ENCODE data around the gene GPC3. TPM values are rescaled to one million over a fixed set of nuclear protein-coding genes. Genes with fewer than 3 reads are reported as not detected.

Gene GPC3
- total RNA-seq, 2 experiments from 2014 or later = 0.31 to 0.71 TPM

- no peaks in the 10 kb centered on the region for H3K9me3 Mint-ChIP-seq (ENCODE audit: insufficient read depth)
- no peaks in the 10 kb centered on the region for H3K4me1 Mint-ChIP-seq (ENCODE audit: low read depth)
- DNase-seq (no peak), ATAC-seq (no peak)
- POLR2A ChIA-PET = no interaction called here
- no peaks in the 10 kb centered on the region for H3K27me3 Mint-ChIP-seq (ENCODE audit: low read depth)
- H3K36me3 Mint-ChIP-seq (ENCODE audit: low read depth) = no peaks in the 10 kb centered on the region
- no peak overlapping the region for H3K4me3 Mint-ChIP-seq
- no peak overlapping the region for H3K27ac Mint-ChIP-seq
- CTCF ChIA-PET = no interaction called here
These were observed 377.7 kb downstream of the GPC3 start for GRCh38 chrX:133607419-133608348.

- Mint-ChIP-seq H3K27ac (no peak overlapping the region), H3K4me1 (ENCODE audit: low read depth) (no peaks in the 10 kb centered on the region), H3K27me3 (ENCODE audit: low read depth) (no peaks in the 10 kb centered on the region), H3K9me3 (ENCODE audit: insufficient read depth) (no peaks in the 10 kb centered on the region), H3K4me3 (no peak overlapping the region), H3K36me3 (ENCODE audit: low read depth) (no peaks in the 10 kb centered on the region)
- DNase-seq (no peak), ATAC-seq (no peak)
- POLR2A ChIA-PET = no interaction called here
- CTCF ChIA-PET = no interaction called here
These were observed 378.4 kb downstream of the GPC3 start for GRCh38 chrX:133606990-133607389.

GRCh38 chrX:133604801-133605200, 380.6 kb downstream of the GPC3 start:
- CTCF ChIA-PET = no interaction called here
- Mint-ChIP-seq H3K27me3 (ENCODE audit: low read depth) (no peaks in the 10 kb centered on the region), H3K9me3 (ENCODE audit: insufficient read depth) (no peaks in the 10 kb centered on the region), H3K27ac (no peak overlapping the region), H3K36me3 (ENCODE audit: low read depth) (no peaks in the 10 kb centered on the region), H3K4me1 (ENCODE audit: low read depth) (no peaks in the 10 kb centered on the region), H3K4me3 (no peak overlapping the region)
- POLR2A ChIA-PET = no interaction called here
- ATAC-seq = no peak
- DNase-seq = no peak

GRCh38 chrX:133602881-133603280, 382.5 kb downstream of the GPC3 start:
- DNase-seq (no peak), ATAC-seq (no peak)
- H3K9me3 Mint-ChIP-seq (ENCODE audit: insufficient read depth) = no peaks in the 10 kb centered on the region
- H3K4me3 Mint-ChIP-seq = no peak overlapping the region
- no peaks in the 10 kb centered on the region for H3K36me3 Mint-ChIP-seq (ENCODE audit: low read depth)
- no peaks in the 10 kb centered on the region for H3K27me3 Mint-ChIP-seq (ENCODE audit: low read depth)
- POLR2A ChIA-PET = no interaction called here
- CTCF ChIA-PET = no interaction called here
- peaks cover 3% of the 10 kb centered on the region for H3K4me1 Mint-ChIP-seq (ENCODE audit: low read depth)
- no peak overlapping the region for H3K27ac Mint-ChIP-seq

GRCh38 chrX:133601116-133601515, 384.3 kb downstream of the GPC3 start:
- Mint-ChIP-seq H3K9me3 (ENCODE audit: insufficient read depth) (no peaks in the 10 kb centered on the region), H3K4me3 (no peak overlapping the region), H3K27me3 (ENCODE audit: low read depth) (no peaks in the 10 kb centered on the region), H3K4me1 (ENCODE audit: low read depth) (peaks cover 3% of the 10 kb centered on the region), H3K27ac (no peak overlapping the region), H3K36me3 (ENCODE audit: low read depth) (no peaks in the 10 kb centered on the region)
- ATAC-seq (no peak), DNase-seq (no peak)
- POLR2A ChIA-PET = no interaction called here
- CTCF ChIA-PET = no interaction called here

- Mint-ChIP-seq H3K9me3 (ENCODE audit: insufficient read depth) (no peaks in the 10 kb centered on the region), H3K27ac (no peak overlapping the region), H3K27me3 (ENCODE audit: low read depth) (no peaks in the 10 kb centered on the region), H3K4me1 (ENCODE audit: low read depth) (peaks cover 3% of the 10 kb centered on the region), H3K4me3 (no peak overlapping the region), H3K36me3 (ENCODE audit: low read depth) (no peaks in the 10 kb centered on the region)
- CTCF ChIA-PET = no interaction called here
- DNase-seq (no peak), ATAC-seq (no peak)
- POLR2A ChIA-PET = no interaction called here
These were observed 384.9 kb downstream of the GPC3 start for GRCh38 chrX:133600536-133600935.

- Mint-ChIP-seq H3K9me3 (ENCODE audit: insufficient read depth) (no peaks in the 10 kb centered on the region), H3K4me1 (ENCODE audit: low read depth) (peaks cover 3% of the 10 kb centered on the region), H3K27ac (no peak overlapping the region), H3K4me3 (no peak overlapping the region), H3K36me3 (ENCODE audit: low read depth) (no peaks in the 10 kb centered on the region), H3K27me3 (ENCODE audit: low read depth) (no peaks in the 10 kb centered on the region)
- POLR2A ChIA-PET = no interaction called here
- ATAC-seq (no peak), DNase-seq (no peak)
- CTCF ChIA-PET = no interaction called here
These were observed 386.6 kb downstream of the GPC3 start for GRCh38 chrX:133598601-133599335.

GRCh38 chrX:133594156-133594555, 391.2 kb downstream of the GPC3 start:
- Mint-ChIP-seq H3K9me3 (ENCODE audit: insufficient read depth) (no peaks in the 10 kb centered on the region), H3K27me3 (ENCODE audit: low read depth) (no peaks in the 10 kb centered on the region), H3K4me1 (ENCODE audit: low read depth) (peaks cover 2% of the 10 kb centered on the region), H3K4me3 (no peak overlapping the region), H3K36me3 (ENCODE audit: low read depth) (no peaks in the 10 kb centered on the region), H3K27ac (no peak overlapping the region)
- no peak for ATAC-seq
- no peak for DNase-seq
- POLR2A ChIA-PET = no interaction called here
- CTCF ChIA-PET = no interaction called here

- Mint-ChIP-seq H3K4me1 (ENCODE audit: low read depth) (no peaks in the 10 kb centered on the region), H3K36me3 (ENCODE audit: low read depth) (no peaks in the 10 kb centered on the region), H3K4me3 (no peak overlapping the region), H3K27ac (no peak overlapping the region), H3K27me3 (ENCODE audit: low read depth) (no peaks in the 10 kb centered on the region), H3K9me3 (ENCODE audit: insufficient read depth) (no peaks in the 10 kb centered on the region)
- DNase-seq (no peak), ATAC-seq (no peak)
- ChIA-PET CTCF (no interaction called here), POLR2A (no interaction called here)
These were observed 391.9 kb downstream of the GPC3 start for GRCh38 chrX:133593531-133593930.

- H3K36me3 Mint-ChIP-seq (ENCODE audit: low read depth) = no peaks in the 10 kb centered on the region
- no peak for DNase-seq
- no peaks in the 10 kb centered on the region for H3K9me3 Mint-ChIP-seq (ENCODE audit: insufficient read depth)
- ChIA-PET CTCF (no interaction called here), POLR2A (no interaction called here)
- no peaks in the 10 kb centered on the region for H3K27me3 Mint-ChIP-seq (ENCODE audit: low read depth)
- ATAC-seq = no peak
- no peak overlapping the region for H3K4me3 Mint-ChIP-seq
- H3K4me1 Mint-ChIP-seq (ENCODE audit: low read depth) = no peaks in the 10 kb centered on the region
- no peak overlapping the region for H3K27ac Mint-ChIP-seq
These were observed 394.5 kb downstream of the GPC3 start for GRCh38 chrX:133590703-133591505.

GRCh38 chrX:133588827-133589226, 396.6 kb downstream of the GPC3 start:
- Mint-ChIP-seq H3K27ac (no peak overlapping the region), H3K27me3 (ENCODE audit: low read depth) (no peaks in the 10 kb centered on the region), H3K9me3 (ENCODE audit: insufficient read depth) (no peaks in the 10 kb centered on the region), H3K4me3 (no peak overlapping the region), H3K4me1 (ENCODE audit: low read depth) (no peaks in the 10 kb centered on the region), H3K36me3 (ENCODE audit: low read depth) (no peaks in the 10 kb centered on the region)
- ATAC-seq (no peak), DNase-seq (no peak)
- ChIA-PET CTCF (no interaction called here), POLR2A (no interaction called here)

GRCh38 chrX:133587818-133588217, 397.6 kb downstream of the GPC3 start:
- no peaks in the 10 kb centered on the region for H3K36me3 Mint-ChIP-seq (ENCODE audit: low read depth)
- POLR2A ChIA-PET = no interaction called here
- CTCF ChIA-PET = no interaction called here
- H3K4me3 Mint-ChIP-seq = no peak overlapping the region
- DNase-seq (no peak), ATAC-seq (no peak)
- no peaks in the 10 kb centered on the region for H3K27me3 Mint-ChIP-seq (ENCODE audit: low read depth)
- no peaks in the 10 kb centered on the region for H3K4me1 Mint-ChIP-seq (ENCODE audit: low read depth)
- H3K27ac Mint-ChIP-seq = no peak overlapping the region
- no peaks in the 10 kb centered on the region for H3K9me3 Mint-ChIP-seq (ENCODE audit: insufficient read depth)

Data from activated CD8-positive, alpha-beta T cell treated with anti-CD3 and anti-CD28 coated beads, Interleukin-2, amount 10 ng/mL, durations not matched to agents 7 days and 5 days (primary cell).